Testis (tissue), 3 donors: ENCODE data around the gene CXCL12. TPM values are rescaled to one million over a fixed set of nuclear protein-coding genes. Genes with fewer than 3 reads are reported as not detected.

Source experiments
- DNase-seq: peaks from one replicate; pipeline ENCODE4 v3.0.0-alpha.2; 2019
- H3K27ac ChIP-seq, 2 donors: fragments of 200-600 bp; sonication (generic); one replicate each; pipeline ENCODE4 v1.5.1; 2019
- H3K27me3 ChIP-seq: fragments of 200-600 bp; sonication (generic); one replicate; pipeline ENCODE4 v1.5.1; 2019
- H3K36me3 ChIP-seq: fragments of 200-600 bp; sonication (generic); one replicate; pipeline ENCODE4 v1.5.1; 2017; ENCODE audit warnings: low read depth; ENCODE audit errors: missing control alignments
- H3K4me1 ChIP-seq: fragments of 200-600 bp; sonication (generic); one replicate; pipeline ENCODE4 v1.5.1; 2019
- H3K4me3 ChIP-seq, 2 donors: fragments of 200-600 bp; sonication (generic); one replicate each; pipeline ENCODE4 v1.5.1; 2017 to 2019
- H3K9me3 ChIP-seq: fragments of 200-600 bp; sonication (generic); one replicate; pipeline ENCODE4 v1.5.1; 2017
- CTCF ChIP-seq, 3 experiments: fragments of 450-650 bp in 2 of 3; fragments of 200-600 bp in 1 of 3; sonication (generic) in 1 of 3; IDR thresholded peaks; one replicate each; pipeline ENCODE4 v1.5.1; 2016 to 2019; ENCODE audit warnings: antibody characterized with exemption in 3 of 3, mild to moderate bottlenecking in 2 of 3, moderate library complexity in 1 of 3
- POLR2A ChIP-seq: fragments of 450-650 bp; IDR thresholded peaks from one replicate; pipeline ENCODE4 v1.6.1; 2017; ENCODE audit warnings: antibody characterized with exemption, mild to moderate bottlenecking, moderate library complexity
- WGBS, 2 donors: methylation state at CpG; one replicate each; pipeline ENCODE4 v1.1.5; 2018; 5-methylcytosine and 5-hydroxymethylcytosine counted together
- intact Hi-C: fragments of 100-400 bp; cut with DNase I; formaldehyde crosslinking; loops from one replicate; pipeline ENCODE4 v1.15.1; 2023; ENCODE audit warnings: low total_unique reads
- polyA plus RNA-seq: library from polyadenylated mRNA; stranded (reverse); fragments of 350-450 nt; fragmentation: Illumina TruSeq; extraction: RNeasy Lipid Tissue Mini Kit (QIAGEN cat#74804); gene quantifications from one replicate; pipeline ENCODE4 v1.2.3, GENCODE V29; 2014; ENCODE audit warnings: low read depth, low replicate concordance; ENCODE audit not compliant: insufficient read depth
- total RNA-seq, 2 donors: library from RNA; depleted of rRNA; stranded (reverse); fragments of >200 nt; gene quantifications; one replicate each; pipeline ENCODE4 v1.2.3, GENCODE V29; 2016

CXCL12 gene
- total and polyA plus RNA-seq, 3 donors from 2014 or later = 9.8 to 87.7 (median 12.0) TPM

GRCh38 chr10:44393051-44393630 is 8.2 kb upstream of the CXCL12 start:
- no peaks in the 10 kb centered on the region for H3K9me3 ChIP-seq
- intact Hi-C loops = no loop called here
- no peaks in the 10 kb centered on the region for H3K36me3 ChIP-seq
- H3K4me3 ChIP-seq = no peak overlapping the region
- WGBS, 2 donors = 77 to 78% methylated on average over 7 of the region's 7 CpGs
- H3K4me1 ChIP-seq = no peaks in the 10 kb centered on the region
- no peak overlapping the region for H3K27ac ChIP-seq
- no peaks in the 10 kb centered on the region for H3K27me3 ChIP-seq
- DNase-seq = no peak
- TF ChIP-seq POLR2A (no peak), CTCF (IDR thresholded peaks at IDR 0.05) (no peak)

GRCh38 chr10:44392420-44392819 is 7.5 kb upstream of the CXCL12 start:
- no peaks in the 10 kb centered on the region for H3K4me1 ChIP-seq
- H3K36me3 ChIP-seq = no peaks in the 10 kb centered on the region
- 91 to 95% methylated on average over 3 of the region's 3 CpGs for WGBS, 2 donors
- H3K4me3 ChIP-seq = no peak overlapping the region
- no peaks in the 10 kb centered on the region for H3K27me3 ChIP-seq
- no peak overlapping the region for H3K27ac ChIP-seq
- intact Hi-C loops = no loop called here
- H3K9me3 ChIP-seq = no peaks in the 10 kb centered on the region
- no peak for DNase-seq
- TF ChIP-seq CTCF (IDR thresholded peaks at IDR 0.05) = no peak
- TF ChIP-seq POLR2A = no peak

- Histone ChIP-seq H3K4me1 (no peaks in the 10 kb centered on the region), H3K9me3 (no peaks in the 10 kb centered on the region), H3K27me3 (no peaks in the 10 kb centered on the region), H3K27ac (no peak overlapping the region), H3K4me3 (no peak overlapping the region), H3K36me3 (no peaks in the 10 kb centered on the region)
- 89 to 94% methylated on average over 2 of the region's 2 CpGs for WGBS, 2 donors
- intact Hi-C loops = no loop called here
- TF ChIP-seq CTCF (IDR thresholded peaks at IDR 0.05) = no peak
- no peak for TF ChIP-seq POLR2A
- no peak for DNase-seq
Observed at GRCh38 chr10:44391981-44392380, 7.1 kb upstream of the CXCL12 start.

GRCh38 chr10:44390585-44391072 is 5.7 kb upstream of the CXCL12 start:
- Histone ChIP-seq H3K36me3 (no peaks in the 10 kb centered on the region), H3K9me3 (no peaks in the 10 kb centered on the region), H3K4me3 (no peak overlapping the region), H3K27me3 (no peaks in the 10 kb centered on the region), H3K27ac (no peak overlapping the region), H3K4me1 (no peaks in the 10 kb centered on the region)
- intact Hi-C loops = no loop called here
- no peak for DNase-seq
- TF ChIP-seq POLR2A = no peak
- TF ChIP-seq CTCF (IDR thresholded peaks at IDR 0.05) = no peak
- WGBS, 2 donors = 81 to 98% methylated on average over 3 of the region's 3 CpGs

GRCh38 chr10:44389556-44389955 is 4.7 kb upstream of the CXCL12 start:
- Histone ChIP-seq H3K4me1 (peaks cover 3% of the 10 kb centered on the region), H3K36me3 (no peaks in the 10 kb centered on the region), H3K4me3 (no peak overlapping the region), H3K27me3 (no peaks in the 10 kb centered on the region), H3K9me3 (no peaks in the 10 kb centered on the region), H3K27ac (no peak overlapping the region)
- intact Hi-C loops = loop anchor here (5.0 to 10.0 kb wide), 3 partner anchors 465 to 717 kb away; no protein-coding TSS in a partner anchor
- TF ChIP-seq POLR2A = no peak
- no peak for TF ChIP-seq CTCF (IDR thresholded peaks at IDR 0.05)
- WGBS, 2 donors = 65 to 80% methylated on average over 1 to 2 of the region's 2 CpGs
- DNase-seq = no peak
